Tongue (tissue), 2 donors: Measurements from ENCODE around the gene HPN. TPM values are rescaled to one million over a fixed set of nuclear protein-coding genes. Genes with fewer than 3 reads are reported as not detected.
A peak's percentile ranks its signal among the peaks of the same experiment; 100 is the strongest.
"Not testable (repeated sequence)": the region's sequence is repeated elsewhere in the genome, so short reads cannot be mapped to it uniquely, and the experiment has no call there.

Source experiments
- DNase-seq: peaks from one replicate; pipeline ENCODE4 v3.0.0-alpha.2; 2015
- total RNA-seq: library from RNA; depleted of rRNA; stranded (reverse); fragments of >200 nt; gene quantifications from one replicate; pipeline ENCODE4 v1.2.3, GENCODE V29; 2014

Gene HPN
- total RNA-seq, result not detected

GRCh38 chr19:35041548-35042055, at the start of gene HPN:
Gene HPN (plus strand): TSS chr19:35041721. CDS start chr19:35042507, 786 bp downstream.
- DNase-seq, result no peak

- not testable (repeated sequence) for DNase-seq
These were observed 48.9 kb upstream of the HPN start for GRCh38 chr19:34992582-34992981.

GRCh38 chr19:34994286-34994642, 47.3 kb upstream of the HPN start:
- DNase-seq, result no peak

- DNase-seq, result no peak
These were observed 46.6 kb upstream of the HPN start for GRCh38 chr19:34994643-34995541.

GRCh38 chr19:34995551-34995950, 46.0 kb upstream of the HPN start:
- DNase-seq, result no peak

- no peak for DNase-seq
These were observed 44.4 kb upstream of the HPN start for GRCh38 chr19:34997071-34997617.

GRCh38 chr19:34998224-34998623, 43.3 kb upstream of the HPN start:
- DNase-seq, result not testable (repeated sequence)

- DNase-seq, result no peak
These were observed 42.6 kb upstream of the HPN start for GRCh38 chr19:34998777-34999497.

GRCh38 chr19:34999498-35000337, 41.8 kb upstream of the HPN start, which contains the start of gene GRAMD1A:
Gene GRAMD1A (plus strand): TSS chr19:35000323. CDS start chr19:35000479, 156 bp downstream.
- DNase-seq, result peak; percentile 94

- no peak for DNase-seq
These were observed 41.2 kb upstream of the HPN start for GRCh38 chr19:35000338-35000646.

- DNase-seq, result peak; percentile 66
These were observed 40.6 kb upstream of the HPN start for GRCh38 chr19:35000647-35001501.

- DNase-seq, result no peak
These were observed 39.4 kb upstream of the HPN start for GRCh38 chr19:35002037-35002535.

- no peak for DNase-seq
These were observed 36.8 kb upstream of the HPN start for GRCh38 chr19:35004517-35005255.

GRCh38 chr19:35005256-35005977, 36.1 kb upstream of the HPN start:
- no peak for DNase-seq

- DNase-seq, result not testable (repeated sequence)
These were observed 35.5 kb upstream of the HPN start for GRCh38 chr19:35006007-35006341.

- DNase-seq, result no peak
These were observed 35.1 kb upstream of the HPN start for GRCh38 chr19:35006342-35006998.

- no peak for DNase-seq
These were observed 34.5 kb upstream of the HPN start for GRCh38 chr19:35006999-35007365.

- DNase-seq, result not testable (repeated sequence)
These were observed 34.1 kb upstream of the HPN start for GRCh38 chr19:35007427-35007826.

- DNase-seq, result no peak
These were observed 32.6 kb upstream of the HPN start for GRCh38 chr19:35008891-35009341.
